Gastroesophageal sphincter (tissue), 3 donors: Measurements from ENCODE around the gene PRKG1.

Experiments used
- EP300 ChIP-seq: sonication (generic); formaldehyde crosslinking; IDR thresholded peaks from one replicate; pipeline ENCODE4 v1.6.1; 2017; ENCODE audit warnings: antibody characterized with exemption, mild to moderate bottlenecking
- POLR2A ChIP-seq, 2 donors: fragments of 450-650 bp; IDR thresholded peaks; one replicate each; pipeline ENCODE4 v1.6.1; 2017; ENCODE audit warnings: antibody characterized with exemption in 2 of 2, mild to moderate bottlenecking in 2 of 2, moderate library complexity in 1 of 2
- TF ChIP-seq, protein P1 (sequence below), 4 experiments: fragments of 200-600 bp in 2 of 4; fragments of 450-650 bp in 2 of 4; sonication (generic) in 1 of 4; IDR thresholded peaks; one replicate each; pipeline ENCODE4 v1.5.1; 2017 to 2019; ENCODE audit warnings: antibody characterized with exemption in 4 of 4, mild to moderate bottlenecking in 2 of 4, moderate library complexity in 2 of 4

DNA sequence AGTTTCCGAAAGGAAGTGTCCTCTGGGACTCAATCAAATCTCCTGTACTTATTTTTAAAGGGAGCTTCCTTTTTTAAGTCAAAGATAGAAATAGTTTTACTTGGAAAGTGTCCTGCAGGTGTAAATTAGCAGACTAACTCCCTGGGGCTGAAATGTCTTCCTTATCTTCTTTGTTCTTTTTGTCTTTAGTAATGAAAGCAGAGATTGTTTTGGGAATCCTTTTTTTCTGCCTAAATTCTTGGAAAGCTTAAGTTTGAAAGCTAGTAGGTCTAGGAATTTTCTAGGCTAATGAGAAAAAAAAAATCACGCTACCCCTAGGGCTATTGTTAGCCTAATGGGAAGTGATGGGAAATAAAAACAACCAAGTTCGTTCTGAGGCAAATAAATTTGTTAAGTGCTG, 764.2 kb downstream of the PRKG1 start:
- TF ChIP-seq, protein P1, sequence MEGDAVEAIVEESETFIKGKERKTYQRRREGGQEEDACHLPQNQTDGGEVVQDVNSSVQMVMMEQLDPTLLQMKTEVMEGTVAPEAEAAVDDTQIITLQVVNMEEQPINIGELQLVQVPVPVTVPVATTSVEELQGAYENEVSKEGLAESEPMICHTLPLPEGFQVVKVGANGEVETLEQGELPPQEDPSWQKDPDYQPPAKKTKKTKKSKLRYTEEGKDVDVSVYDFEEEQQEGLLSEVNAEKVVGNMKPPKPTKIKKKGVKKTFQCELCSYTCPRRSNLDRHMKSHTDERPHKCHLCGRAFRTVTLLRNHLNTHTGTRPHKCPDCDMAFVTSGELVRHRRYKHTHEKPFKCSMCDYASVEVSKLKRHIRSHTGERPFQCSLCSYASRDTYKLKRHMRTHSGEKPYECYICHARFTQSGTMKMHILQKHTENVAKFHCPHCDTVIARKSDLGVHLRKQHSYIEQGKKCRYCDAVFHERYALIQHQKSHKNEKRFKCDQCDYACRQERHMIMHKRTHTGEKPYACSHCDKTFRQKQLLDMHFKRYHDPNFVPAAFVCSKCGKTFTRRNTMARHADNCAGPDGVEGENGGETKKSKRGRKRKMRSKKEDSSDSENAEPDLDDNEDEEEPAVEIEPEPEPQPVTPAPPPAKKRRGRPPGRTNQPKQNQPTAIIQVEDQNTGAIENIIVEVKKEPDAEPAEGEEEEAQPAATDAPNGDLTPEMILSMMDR (IDR thresholded peaks at IDR 0.05) = no peak
- TF ChIP-seq POLR2A (IDR thresholded peaks at IDR 0.05) (no peak), EP300 (no peak)
